ENCODE measurements around the gene KRT9. TPM values are rescaled to one million over a fixed set of nuclear protein-coding genes. Genes with fewer than 3 reads are reported as not detected.

Gene KRT9
- total and polyA plus RNA-seq, 2 donors (not counting 1 experiment from before 2014, with no cell fraction given): not detected

DNA sequence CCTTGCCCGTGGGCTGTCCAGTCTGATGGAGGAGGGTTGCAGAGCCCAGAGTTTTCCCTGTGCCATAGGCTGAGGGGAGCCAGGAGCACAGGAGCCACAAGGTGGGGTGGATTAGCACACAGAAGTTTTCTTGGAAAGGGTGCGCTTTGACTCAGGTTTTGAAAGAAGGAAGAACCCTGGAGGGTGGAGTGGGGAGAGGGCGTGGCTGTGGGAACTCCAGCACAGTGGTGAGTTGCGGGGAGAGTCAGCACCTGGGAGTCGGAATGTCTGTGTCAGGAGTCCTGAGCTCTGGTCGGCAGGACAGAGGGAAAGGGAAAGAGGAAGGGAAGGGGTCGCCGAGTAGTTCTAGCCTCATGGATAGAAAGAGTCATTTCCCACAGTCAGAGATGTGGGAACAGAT, 23.7 kb upstream of the KRT9 start:
- no peaks in the 10 kb centered on the region for H3K36me3 ChIP-seq (ENCODE audit: control insufficient read depth, insufficient read depth, low read length)
- H3K4me1 ChIP-seq (ENCODE audit: control insufficient read depth, extremely low read depth, insufficient read depth, low read length): no peaks in the 10 kb centered on the region
- no peak overlapping the region for H3K9ac ChIP-seq (ENCODE audit: insufficient read depth, low read length)
- H2AFZ ChIP-seq (ENCODE audit: low read length): no peak overlapping the region
- H3K27ac ChIP-seq (ENCODE audit: insufficient read depth, low read length): no peak overlapping the region
- H3K79me2 ChIP-seq (ENCODE audit: control insufficient read depth, insufficient read depth, low read length): no peaks in the 10 kb centered on the region
- H3K27me3 ChIP-seq (ENCODE audit: control insufficient read depth, insufficient read depth, low read length): peaks cover 15% of the 10 kb centered on the region
- TF ChIP-seq EZH2 (IDR thresholded peaks at IDR 0.05; ENCODE audit: low read length, missing control alignments): no peak
- TF ChIP-seq, protein P1, sequence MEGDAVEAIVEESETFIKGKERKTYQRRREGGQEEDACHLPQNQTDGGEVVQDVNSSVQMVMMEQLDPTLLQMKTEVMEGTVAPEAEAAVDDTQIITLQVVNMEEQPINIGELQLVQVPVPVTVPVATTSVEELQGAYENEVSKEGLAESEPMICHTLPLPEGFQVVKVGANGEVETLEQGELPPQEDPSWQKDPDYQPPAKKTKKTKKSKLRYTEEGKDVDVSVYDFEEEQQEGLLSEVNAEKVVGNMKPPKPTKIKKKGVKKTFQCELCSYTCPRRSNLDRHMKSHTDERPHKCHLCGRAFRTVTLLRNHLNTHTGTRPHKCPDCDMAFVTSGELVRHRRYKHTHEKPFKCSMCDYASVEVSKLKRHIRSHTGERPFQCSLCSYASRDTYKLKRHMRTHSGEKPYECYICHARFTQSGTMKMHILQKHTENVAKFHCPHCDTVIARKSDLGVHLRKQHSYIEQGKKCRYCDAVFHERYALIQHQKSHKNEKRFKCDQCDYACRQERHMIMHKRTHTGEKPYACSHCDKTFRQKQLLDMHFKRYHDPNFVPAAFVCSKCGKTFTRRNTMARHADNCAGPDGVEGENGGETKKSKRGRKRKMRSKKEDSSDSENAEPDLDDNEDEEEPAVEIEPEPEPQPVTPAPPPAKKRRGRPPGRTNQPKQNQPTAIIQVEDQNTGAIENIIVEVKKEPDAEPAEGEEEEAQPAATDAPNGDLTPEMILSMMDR (conservative IDR thresholded peaks at IDR 0.05 in 1 of 2, IDR thresholded peaks at IDR 0.05 in 1 of 2; ENCODE audit: low read depth in 1 of 2, low read length in 2 of 2): no peak
- H3K9me3 ChIP-seq (ENCODE audit: control insufficient read depth, insufficient read depth, low read depth, low read length): no peaks in the 10 kb centered on the region
- no peak overlapping the region for H3K4me2 ChIP-seq (ENCODE audit: extremely low read depth, insufficient read depth, low read length)
- H4K20me1 ChIP-seq (ENCODE audit: control insufficient read depth, extremely low read depth, insufficient read depth, low read length): no peaks in the 10 kb centered on the region
- H3K4me3 ChIP-seq (replicated peaks in 1 of 4; ENCODE audit: control extremely low read depth in 1 of 4, insufficient read depth in 1 of 4, low read depth in 3 of 4, low read length in 4 of 4): no peak overlapping the region
- no peak for DNase-seq (ENCODE audit: low read depth in 2 of 2)

DNA sequence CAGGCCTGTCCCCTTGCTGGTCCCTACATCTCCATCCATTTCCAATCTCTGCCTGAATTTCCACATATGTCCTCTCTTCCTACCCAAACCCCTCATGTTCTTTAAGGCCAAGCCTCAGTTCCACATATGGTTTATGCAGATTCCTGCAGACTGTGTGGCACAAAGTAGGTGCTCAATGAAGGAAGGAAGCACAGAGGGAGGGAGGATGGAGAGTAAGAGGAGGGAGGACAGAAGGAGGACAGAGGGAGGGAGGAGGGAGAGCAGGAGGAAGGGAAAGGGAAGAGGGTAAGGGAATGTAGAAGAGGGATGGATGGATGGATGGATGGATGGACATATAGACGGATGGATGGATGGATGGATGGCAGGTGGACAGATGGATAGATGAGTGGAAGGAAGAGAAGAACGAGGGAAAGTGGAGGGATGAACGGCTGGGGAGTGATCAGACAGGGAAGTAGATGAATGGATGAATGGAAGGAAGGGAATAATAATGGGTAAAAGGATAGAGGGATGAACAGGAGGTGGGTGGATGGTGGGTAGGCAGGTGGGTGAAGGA, 22.6 kb upstream of the KRT9 start:
- Histone ChIP-seq H3K9me3 (ENCODE audit: control insufficient read depth, insufficient read depth, low read depth, low read length) (no peaks in the 10 kb centered on the region), H3K27me3 (ENCODE audit: control insufficient read depth, insufficient read depth, low read length) (peaks cover 15% of the 10 kb centered on the region), H3K79me2 (ENCODE audit: control insufficient read depth, insufficient read depth, low read length) (no peaks in the 10 kb centered on the region), H3K4me3 (replicated peaks in 1 of 4; ENCODE audit: control extremely low read depth in 1 of 4, insufficient read depth in 1 of 4, low read depth in 3 of 4, low read length in 4 of 4) (no peak overlapping the region), H3K27ac (ENCODE audit: insufficient read depth, low read length) (no peak overlapping the region), H3K4me1 (ENCODE audit: control insufficient read depth, extremely low read depth, insufficient read depth, low read length) (no peaks in the 10 kb centered on the region), H4K20me1 (ENCODE audit: control insufficient read depth, extremely low read depth, insufficient read depth, low read length) (no peaks in the 10 kb centered on the region), H2AFZ (ENCODE audit: low read length) (no peak overlapping the region), H3K36me3 (ENCODE audit: control insufficient read depth, insufficient read depth, low read length) (no peaks in the 10 kb centered on the region), H3K9ac (ENCODE audit: insufficient read depth, low read length) (no peak overlapping the region), H3K4me2 (ENCODE audit: extremely low read depth, insufficient read depth, low read length) (no peak overlapping the region)
- no peak for DNase-seq (ENCODE audit: low read depth in 2 of 2)
- TF ChIP-seq, protein P1 (conservative IDR thresholded peaks at IDR 0.05 in 1 of 2, IDR thresholded peaks at IDR 0.05 in 1 of 2; ENCODE audit: low read depth in 1 of 2, low read length in 2 of 2): no peak
- TF ChIP-seq EZH2 (IDR thresholded peaks at IDR 0.05; ENCODE audit: low read length, missing control alignments): no peak

DNA sequence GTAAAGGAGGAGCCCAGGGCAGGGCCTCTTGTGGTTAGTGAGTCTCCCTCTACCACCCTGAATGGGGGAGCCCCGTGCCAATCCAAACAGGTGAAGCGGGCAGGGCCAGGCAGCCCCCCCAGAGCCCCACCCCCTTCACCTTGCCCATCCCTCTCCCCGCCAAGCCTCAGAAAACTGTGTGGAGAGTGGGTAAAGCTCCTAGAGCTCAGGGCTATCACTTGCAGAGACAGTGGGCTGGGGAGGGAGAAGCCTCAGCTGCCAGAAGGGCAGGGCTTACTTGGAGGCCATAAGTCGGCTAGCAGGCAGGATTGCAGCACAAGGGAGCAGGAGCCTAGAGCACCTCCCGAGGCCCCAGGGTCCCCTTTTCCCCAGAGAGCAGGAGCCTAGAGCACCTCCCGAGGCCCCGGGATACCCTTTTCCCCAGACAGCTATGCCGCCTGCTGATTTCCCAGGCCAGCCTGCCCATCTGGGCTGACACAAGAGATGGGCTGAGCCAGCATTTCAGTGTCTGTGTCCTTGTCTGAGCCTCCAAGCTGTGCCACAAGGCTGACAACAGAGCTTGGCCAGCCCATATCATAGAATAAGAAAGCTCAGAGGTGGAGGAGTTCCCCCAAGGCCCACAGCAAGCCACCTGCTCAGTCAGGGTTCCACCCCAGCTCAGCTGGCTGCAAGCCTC, 21.6 kb upstream of the KRT9 start:
- H3K9me3 ChIP-seq (ENCODE audit: control insufficient read depth, insufficient read depth, low read depth, low read length): no peaks in the 10 kb centered on the region
- H3K27ac ChIP-seq (ENCODE audit: insufficient read depth, low read length): no peak overlapping the region
- no peaks in the 10 kb centered on the region for H3K79me2 ChIP-seq (ENCODE audit: control insufficient read depth, insufficient read depth, low read length)
- no peaks in the 10 kb centered on the region for H4K20me1 ChIP-seq (ENCODE audit: control insufficient read depth, extremely low read depth, insufficient read depth, low read length)
- no peak overlapping the region for H3K9ac ChIP-seq (ENCODE audit: insufficient read depth, low read length)
- peaks cover 15% of the 10 kb centered on the region for H3K27me3 ChIP-seq (ENCODE audit: control insufficient read depth, insufficient read depth, low read length)
- TF ChIP-seq EZH2 (IDR thresholded peaks at IDR 0.05; ENCODE audit: low read length, missing control alignments): no peak
- TF ChIP-seq, protein P1 (conservative IDR thresholded peaks at IDR 0.05 in 1 of 2, IDR thresholded peaks at IDR 0.05 in 1 of 2; ENCODE audit: low read depth in 1 of 2, low read length in 2 of 2): no peak
- DNase-seq (ENCODE audit: low read depth in 2 of 2): no peak
- no peak overlapping the region for H3K4me3 ChIP-seq (replicated peaks in 1 of 4; ENCODE audit: control extremely low read depth in 1 of 4, insufficient read depth in 1 of 4, low read depth in 3 of 4, low read length in 4 of 4)
- H3K4me1 ChIP-seq (ENCODE audit: control insufficient read depth, extremely low read depth, insufficient read depth, low read length): no peaks in the 10 kb centered on the region
- H3K4me2 ChIP-seq (ENCODE audit: extremely low read depth, insufficient read depth, low read length): no peak overlapping the region
- H2AFZ ChIP-seq (ENCODE audit: low read length): no peak overlapping the region
- no peaks in the 10 kb centered on the region for H3K36me3 ChIP-seq (ENCODE audit: control insufficient read depth, insufficient read depth, low read length)
